Keratinocyte (primary cell): ENCODE measurements around the gene ARHGEF28. TPM values are rescaled to one million over a fixed set of nuclear protein-coding genes. Genes with fewer than 3 reads are reported as not detected.

Source experiments
- DNase-seq: peaks from one replicate; pipeline ENCODE4 v3.0.0-alpha.2; 2011; ENCODE audit warnings: low read depth, missing footprints, low spot score
- FAIRE-seq: peaks from 2 replicates; lab custom pipeline; 2011; peaks lifted over from hg19 to GRCh38; lab: Jason Lieb, UNC
- H2AFZ ChIP-seq: 2 replicates; pipeline ENCODE4 v1.6.0; 2012; ENCODE audit warnings: low read length, control low read depth, inconsistent platforms; ENCODE audit not compliant: control insufficient read depth
- H3K27ac ChIP-seq: 2 replicates; pipeline ENCODE4 v1.5.1; 2011; ENCODE audit warnings: low read length; ENCODE audit not compliant: control insufficient read depth, insufficient read depth
- H3K27me3 ChIP-seq: 3 replicates; pipeline ENCODE4 v1.6.0; 2011; ENCODE audit warnings: low read length; ENCODE audit not compliant: control insufficient read depth, insufficient read depth; ENCODE audit errors: extremely low read depth
- H3K36me3 ChIP-seq, 2 experiments: 2 replicates in 1 of 2; 3 replicates in 1 of 2; pipeline ENCODE4 v1.5.1; 2011; ENCODE audit warnings: low read length in 2 of 2, mild to moderate bottlenecking in 1 of 2; ENCODE audit not compliant: control insufficient read depth in 2 of 2, insufficient read depth in 2 of 2; ENCODE audit errors: extremely low read depth in 1 of 2
- H3K4me1 ChIP-seq: 3 replicates; pipeline ENCODE4 v1.5.1; 2011; ENCODE audit warnings: low read length; ENCODE audit not compliant: control insufficient read depth, insufficient read depth; ENCODE audit errors: extremely low read depth
- H3K4me2 ChIP-seq: 3 replicates; pipeline ENCODE4 v1.6.0; 2011; ENCODE audit warnings: low read depth, low read length; ENCODE audit not compliant: control insufficient read depth, insufficient read depth; ENCODE audit errors: extremely low read depth
- H3K4me3 ChIP-seq, 3 experiments: fragments of 200-600 bp in 1 of 3; sonication (generic) in 1 of 3; 2 replicates in 2 of 3; 3 replicates in 1 of 3; pipeline ENCODE4 v1.5.1; 2011 to 2016; ENCODE audit warnings: low read length in 3 of 3, mild to moderate bottlenecking in 3 of 3, control low read depth in 2 of 3, inconsistent platforms in 1 of 3, low read depth in 1 of 3, mixed read lengths in 1 of 3, mixed run types in 1 of 3, moderate library complexity in 1 of 3; ENCODE audit not compliant: control insufficient read depth in 2 of 3, insufficient read depth in 2 of 3; ENCODE audit errors: extremely low read depth in 1 of 3
- H3K79me2 ChIP-seq: 2 replicates; pipeline ENCODE4 v1.6.0; 2012; ENCODE audit warnings: low read length; ENCODE audit not compliant: control insufficient read depth, insufficient read depth
- H3K9ac ChIP-seq: 3 replicates; pipeline ENCODE4 v1.6.0; 2011; ENCODE audit warnings: low read length; ENCODE audit not compliant: control insufficient read depth, insufficient read depth; ENCODE audit errors: extremely low read depth
- H3K9me1 ChIP-seq: 3 replicates; pipeline ENCODE4 v1.6.0; 2011; ENCODE audit warnings: low read length; ENCODE audit not compliant: control insufficient read depth, insufficient read depth; ENCODE audit errors: extremely low read depth
- H3K9me3 ChIP-seq: 2 replicates; pipeline ENCODE4 v1.5.1; 2012; ENCODE audit warnings: low read depth, low read length; ENCODE audit not compliant: control insufficient read depth
- H4K20me1 ChIP-seq: 3 replicates; pipeline ENCODE4 v1.6.0; 2011; ENCODE audit warnings: low read length; ENCODE audit not compliant: control insufficient read depth, insufficient read depth; ENCODE audit errors: extremely low read depth
- CTCF ChIP-seq, 3 experiments: IDR thresholded peaks in 1 of 3; conservative IDR thresholded peaks in 1 of 3; optimal IDR thresholded peaks in 1 of 3; 2 replicates in 2 of 3; 3 replicates in 1 of 3; pipeline versions ENCODE3 to v1.5.1; 2011; ENCODE audit warnings: low read length in 3 of 3, mild to moderate bottlenecking in 3 of 3, moderate library complexity in 2 of 3, control low read depth in 1 of 3, inconsistent platforms in 1 of 3; ENCODE audit not compliant: insufficient read depth in 2 of 3; ENCODE audit errors: extremely low read depth in 1 of 3
- EZH2 ChIP-seq: IDR thresholded peaks from one replicate; pipeline ENCODE4 v1.6.1; 2012; ENCODE audit warnings: inconsistent platforms, mild to moderate bottlenecking, low read length, moderate library complexity
- dilution Hi-C: fragments of 300-500 bp; cut with MboI; formaldehyde crosslinking; loops from one replicate; pipeline ENCODE4 v1.7.0; 2020; ENCODE audit warnings: low sequenced_read_pairs; ENCODE audit not compliant: extremely low pct_ligation_motif_present
- polyA plus RNA-seq, 5 experiments: library from polyadenylated mRNA; depleted of rRNA in 3 of 5; stranded (reverse) in 3 of 5; stranded (forward) in 1 of 5; unstranded in 1 of 5; fragments of >200 nt; gene quantifications; 1 replicate in 1 of 5; 2 replicates in 3 of 5; 3 replicates in 1 of 5; pipeline versions ENCODE4 v1.2.1 to v1.2.3, GENCODE V29; 2011 to 2012; ENCODE audit warnings: missing spikeins in 2 of 5, low read depth in 1 of 5, low replicate concordance in 1 of 5

The ARHGEF28 gene
- polyA plus RNA-seq, 1 donor (not counting 4 experiments of a cell fraction or from before 2014, with no cell fraction given) = 31.6 TPM

DNA sequence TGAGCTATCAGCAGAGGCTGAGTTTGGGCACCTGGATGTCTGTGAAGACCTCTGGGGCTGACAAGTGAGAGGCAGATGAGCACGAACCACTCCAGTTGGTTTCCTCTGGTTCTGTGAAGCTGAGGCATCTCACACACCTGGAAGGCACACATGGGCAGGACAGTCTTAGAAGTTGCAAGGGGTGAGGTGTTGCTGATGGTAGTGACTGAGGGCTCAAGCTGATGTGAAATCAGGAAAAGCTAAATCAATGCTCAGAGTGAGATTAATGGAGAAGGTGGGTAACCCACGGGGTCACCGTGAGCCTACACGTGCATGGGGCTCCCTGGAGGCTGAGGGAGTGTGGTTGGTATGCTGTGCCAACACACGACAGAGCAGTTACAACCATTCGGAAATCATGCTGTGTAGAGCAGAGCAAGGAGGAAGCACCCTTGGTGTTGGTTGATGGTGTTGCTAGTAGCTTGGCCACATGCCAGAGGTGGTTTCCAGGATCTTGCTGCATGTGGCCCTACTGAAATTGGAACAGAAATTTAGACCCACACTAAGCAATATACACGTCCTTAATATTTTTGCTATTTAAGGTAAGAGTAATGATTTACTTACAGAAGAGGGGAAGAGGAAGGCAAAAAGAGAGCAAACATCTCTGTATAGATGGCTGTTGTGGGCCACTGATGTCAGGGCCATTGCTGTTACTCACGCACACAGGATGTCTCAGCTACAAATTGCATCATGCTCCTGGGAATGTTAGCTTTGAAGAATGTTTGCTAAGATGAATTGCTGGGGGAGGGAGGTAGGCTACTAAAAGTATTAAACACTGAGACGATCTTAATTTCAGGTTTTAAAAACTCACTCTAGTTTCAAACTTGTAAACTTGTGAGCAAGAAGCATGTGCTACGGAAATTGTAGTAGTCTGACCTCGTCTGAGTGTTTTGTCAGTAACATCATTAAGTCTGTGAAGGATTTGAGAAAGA, 170.5 kb downstream of the ARHGEF28 start:
- dilution Hi-C loops = no loop called here
- Histone ChIP-seq H3K4me2 (no peak overlapping the region), H3K9me1 (no peaks in the 10 kb centered on the region), H3K4me3 (no peak overlapping the region), H3K4me1 (peaks cover 24% of the 10 kb centered on the region), H3K36me3 (peaks cover 10 to 23% of the 10 kb centered on the region in 2 experiments), H3K27ac (peak overlapping the region; percentile 30), H4K20me1 (no peaks in the 10 kb centered on the region), H2AFZ (no peak overlapping the region), H3K27me3 (no peaks in the 10 kb centered on the region), H3K9me3 (no peaks in the 10 kb centered on the region), H3K9ac (no peak overlapping the region), H3K79me2 (peaks cover 3% of the 10 kb centered on the region)
- DNase-seq (no peak), FAIRE-seq (peak; percentile 20)
- TF ChIP-seq EZH2 (no peak), CTCF (optimal IDR thresholded peaks at IDR 0.05 in 1 of 3, IDR thresholded peaks at IDR 0.05 in 1 of 3, conservative IDR thresholded peaks at IDR 0.05 in 1 of 3; ENCODE audit: extremely low read depth in 1 of 3, insufficient read depth in 2 of 3, low read length in 3 of 3) (no peak)

- H3K27me3 ChIP-seq = no peaks in the 10 kb centered on the region
- H3K79me2 ChIP-seq = peaks cover 3% of the 10 kb centered on the region
- no peaks in the 10 kb centered on the region for H3K9me1 ChIP-seq
- TF ChIP-seq EZH2 (no peak), CTCF (optimal IDR thresholded peaks at IDR 0.05 in 1 of 3, IDR thresholded peaks at IDR 0.05 in 1 of 3, conservative IDR thresholded peaks at IDR 0.05 in 1 of 3; ENCODE audit: extremely low read depth in 1 of 3, insufficient read depth in 2 of 3, low read length in 3 of 3) (no peak)
- H3K4me2 ChIP-seq = no peak overlapping the region
- H4K20me1 ChIP-seq = no peaks in the 10 kb centered on the region
- H3K4me3 ChIP-seq = no peak overlapping the region
- dilution Hi-C loops = no loop called here
- peak overlapping the region; percentile 30 for H3K27ac ChIP-seq
- H3K4me1 ChIP-seq = peaks cover 24% of the 10 kb centered on the region
- H3K9me3 ChIP-seq = no peaks in the 10 kb centered on the region
- FAIRE-seq (no peak), DNase-seq (no peak)
- no peak overlapping the region for H3K9ac ChIP-seq
- no peak overlapping the region for H2AFZ ChIP-seq
- H3K36me3 ChIP-seq = peaks cover 10 to 25% of the 10 kb centered on the region in 2 experiments
Measured at GRCh38 chr5:73797132-73797510, 171.1 kb downstream of the ARHGEF28 start.
